ENCODE measurements around the gene ASB16.

The ASB16 gene

GRCh38 chr17:44187131-44187899 is 16.8 kb downstream of the ASB16 start:
- DNase-seq (ENCODE audit: extremely low read depth in 1 of 2, low read depth in 1 of 2) = no peak

DNA sequence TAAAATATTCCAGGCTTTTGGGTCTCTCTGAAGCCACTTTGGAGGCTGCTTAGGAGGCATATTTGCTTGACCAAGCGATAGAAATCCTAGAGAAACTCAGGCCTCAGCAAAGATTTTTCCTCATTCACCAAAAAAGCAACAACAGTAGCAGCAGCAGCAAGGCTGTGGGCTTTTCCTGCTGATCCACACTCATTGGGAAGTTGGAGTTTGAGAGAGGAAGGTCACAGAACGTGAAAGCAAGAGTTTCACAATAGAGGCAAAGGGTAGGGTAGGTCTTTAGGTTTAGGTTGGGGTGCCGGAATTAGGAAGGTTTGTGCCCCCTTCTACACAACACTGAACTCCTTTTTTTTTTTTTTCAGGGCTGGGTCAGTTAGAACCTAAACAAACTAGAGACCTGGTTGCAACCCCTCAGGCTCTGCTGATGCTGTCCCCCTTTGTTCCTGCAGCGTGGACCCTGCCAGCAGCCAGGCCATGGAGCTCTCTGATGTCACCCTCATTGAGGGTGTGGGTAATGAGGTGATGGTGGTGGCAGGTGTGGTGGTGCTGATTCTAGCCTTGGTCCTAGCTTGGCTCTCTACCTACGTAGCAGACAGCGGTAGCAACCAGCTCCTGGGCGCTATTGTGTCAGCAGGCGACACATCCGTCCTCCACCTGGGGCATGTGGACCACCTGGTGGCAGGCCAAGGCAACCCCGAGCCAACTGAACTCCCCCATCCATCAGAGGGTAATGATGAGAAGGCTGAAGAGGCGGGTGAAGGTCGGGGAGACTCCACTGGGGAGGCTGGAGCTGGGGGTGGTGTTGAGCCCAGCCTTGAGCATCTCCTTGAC is 18.3 kb downstream of the ASB16 start:
- DNase-seq (ENCODE audit: extremely low read depth in 1 of 2, low read depth in 1 of 2) = no peak

- DNase-seq (ENCODE audit: extremely low read depth in 1 of 2, low read depth in 1 of 2) = no peak
These were observed 20.0 kb downstream of the ASB16 start for GRCh38 chr17:44190481-44190880.

DNA sequence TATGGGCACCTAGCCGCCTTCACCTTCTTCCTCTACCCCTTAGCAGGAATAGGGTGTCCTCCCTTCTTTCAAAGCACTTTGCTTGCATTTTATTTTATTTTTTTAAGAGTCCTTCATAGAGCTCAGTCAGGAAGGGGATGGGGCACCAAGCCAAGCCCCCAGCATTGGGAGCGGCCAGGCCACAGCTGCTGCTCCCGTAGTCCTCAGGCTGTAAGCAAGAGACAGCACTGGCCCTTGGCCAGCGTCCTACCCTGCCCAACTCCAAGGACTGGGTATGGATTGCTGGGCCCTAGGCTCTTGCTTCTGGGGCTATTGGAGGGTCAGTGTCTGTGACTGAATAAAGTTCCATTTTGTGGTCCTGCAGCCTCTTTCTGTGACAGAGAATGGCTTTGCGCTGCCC is 20.9 kb downstream of the ASB16 start:
- DNase-seq (ENCODE audit: extremely low read depth in 1 of 2, low read depth in 1 of 2) = no peak

DNA sequence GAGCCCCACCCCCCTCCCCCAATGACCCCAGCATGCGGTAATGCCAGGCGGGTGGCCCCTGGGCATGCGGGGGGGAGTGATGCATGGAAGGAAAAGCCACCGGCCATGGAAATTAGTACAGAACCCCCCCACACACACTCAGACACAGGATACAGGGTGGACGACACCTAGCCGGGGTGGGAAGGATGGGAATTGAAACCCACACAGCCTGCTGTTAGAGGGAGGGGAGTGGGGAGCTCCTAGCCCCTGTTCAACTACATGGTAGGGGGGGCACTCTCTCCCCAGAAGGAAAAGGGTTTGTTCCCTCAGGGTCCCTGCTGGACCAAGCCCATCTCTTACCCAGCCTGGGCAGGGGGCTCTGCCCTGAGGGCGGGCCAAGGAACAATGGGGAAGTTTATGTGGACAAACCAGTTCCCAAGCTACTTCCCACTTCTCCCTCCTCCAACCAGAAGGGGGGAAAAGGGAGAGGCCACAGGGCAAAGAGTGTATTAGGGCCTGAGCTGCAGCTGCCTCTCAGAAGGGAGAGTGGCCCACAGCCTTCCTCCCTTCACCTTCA is 21.5 kb downstream of the ASB16 start:
- DNase-seq (ENCODE audit: extremely low read depth in 1 of 2, low read depth in 1 of 2) = no peak

DNA sequence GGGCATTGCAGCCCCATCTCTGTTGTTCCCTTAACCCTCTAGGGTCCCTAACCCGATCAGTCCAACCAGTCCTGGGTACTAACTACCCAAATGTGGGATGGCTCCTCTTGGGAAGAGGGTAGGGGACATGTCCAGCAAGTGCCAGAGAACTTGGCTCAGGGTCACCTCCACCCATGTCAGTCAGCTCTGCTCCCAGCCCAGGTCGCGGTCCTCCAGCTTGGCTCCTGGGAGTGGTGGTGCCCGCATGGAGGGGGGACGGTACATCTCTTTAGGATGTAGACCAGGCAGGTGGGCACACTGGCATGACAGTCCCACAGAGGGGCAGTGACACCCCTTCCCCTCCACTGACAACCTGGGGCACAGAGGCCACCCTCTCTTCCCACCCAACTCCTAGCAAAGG is 22.2 kb downstream of the ASB16 start:
- DNase-seq (ENCODE audit: extremely low read depth in 1 of 2, low read depth in 1 of 2) = no peak

- DNase-seq (ENCODE audit: extremely low read depth in 1 of 2, low read depth in 1 of 2) = no peak
These were observed 23.0 kb downstream of the ASB16 start for GRCh38 chr17:44193326-44194084.

GRCh38 chr17:44197107-44197506 is 26.6 kb downstream of the ASB16 start:
- DNase-seq (ENCODE audit: extremely low read depth in 1 of 2, low read depth in 1 of 2) = no peak

GRCh38 chr17:44197980-44198720 is 27.6 kb downstream of the ASB16 start:
- DNase-seq (ENCODE audit: extremely low read depth in 1 of 2, low read depth in 1 of 2) = peak in 1 of 2 donors; percentile 29

- DNase-seq (ENCODE audit: extremely low read depth in 1 of 2, low read depth in 1 of 2) = peak in 1 of 2 donors; percentile 45
These were observed 28.4 kb downstream of the ASB16 start for GRCh38 chr17:44198721-44199552.

- DNase-seq (ENCODE audit: extremely low read depth in 1 of 2, low read depth in 1 of 2) = peak; percentile 99 to 100
These were observed 29.3 kb downstream of the ASB16 start, which contains the start of gene ATXN7L3 for GRCh38 chr17:44199553-44200477. Gene ATXN7L3 (minus strand): TSS chr17:44199884. CDS start chr17:44198070, 1,814 bp downstream.

DNA sequence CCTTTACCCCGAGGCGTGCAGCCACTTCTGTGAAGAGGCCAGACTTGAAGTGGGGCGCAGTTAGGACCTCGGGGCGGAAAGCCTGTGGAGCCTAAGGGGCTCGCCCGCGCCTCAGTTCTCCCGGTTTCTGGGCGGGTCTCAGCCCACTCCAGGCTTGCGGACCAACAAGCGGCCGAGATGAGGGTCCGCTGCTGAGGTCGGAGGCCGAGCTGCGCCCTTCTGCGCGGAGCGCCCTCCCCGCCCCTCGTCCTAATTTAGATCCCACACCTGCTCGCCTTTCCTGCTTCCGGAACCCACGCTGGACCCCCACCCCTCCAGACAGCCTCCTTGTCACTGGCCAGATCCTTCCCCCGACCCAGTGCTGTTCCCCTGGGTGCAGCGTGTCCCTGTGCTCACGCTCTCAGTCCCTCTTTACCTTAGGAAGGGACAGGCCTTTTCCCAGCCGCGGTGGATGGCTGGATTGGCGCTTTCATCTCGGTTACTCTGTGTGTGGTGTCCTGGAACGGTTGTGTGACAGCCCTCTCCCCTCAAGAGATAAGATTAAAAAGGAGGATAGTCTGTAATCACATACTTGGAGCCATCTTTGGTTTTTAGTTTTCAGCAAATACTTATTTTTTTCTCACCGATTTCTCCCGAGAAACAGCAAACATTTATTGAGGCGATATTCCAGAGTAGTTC is 30.1 kb downstream of the ASB16 start:
- DNase-seq (ENCODE audit: extremely low read depth in 1 of 2, low read depth in 1 of 2) = no peak

DNA sequence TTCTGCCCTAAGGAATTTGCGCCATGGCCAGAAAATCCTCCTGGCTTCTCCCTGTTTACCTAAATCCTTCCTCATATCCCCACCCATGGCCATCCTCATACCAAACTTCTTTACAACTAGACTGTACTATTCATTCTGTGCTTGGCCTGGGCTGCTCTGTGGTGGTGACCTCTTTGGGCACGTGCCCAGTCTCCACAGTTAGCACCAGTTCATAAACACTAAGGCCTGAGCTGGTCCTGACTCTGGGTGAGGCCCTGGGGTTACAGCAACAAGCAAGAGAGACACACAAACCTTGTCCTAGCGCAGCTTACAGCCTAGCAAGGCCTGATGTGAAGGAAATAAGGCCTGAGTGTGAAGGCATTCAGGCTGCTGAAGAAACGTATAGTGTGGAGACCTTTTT is 32.3 kb downstream of the ASB16 start:
- no peak for DNase-seq (ENCODE audit: extremely low read depth in 1 of 2, low read depth in 1 of 2)

DNA sequence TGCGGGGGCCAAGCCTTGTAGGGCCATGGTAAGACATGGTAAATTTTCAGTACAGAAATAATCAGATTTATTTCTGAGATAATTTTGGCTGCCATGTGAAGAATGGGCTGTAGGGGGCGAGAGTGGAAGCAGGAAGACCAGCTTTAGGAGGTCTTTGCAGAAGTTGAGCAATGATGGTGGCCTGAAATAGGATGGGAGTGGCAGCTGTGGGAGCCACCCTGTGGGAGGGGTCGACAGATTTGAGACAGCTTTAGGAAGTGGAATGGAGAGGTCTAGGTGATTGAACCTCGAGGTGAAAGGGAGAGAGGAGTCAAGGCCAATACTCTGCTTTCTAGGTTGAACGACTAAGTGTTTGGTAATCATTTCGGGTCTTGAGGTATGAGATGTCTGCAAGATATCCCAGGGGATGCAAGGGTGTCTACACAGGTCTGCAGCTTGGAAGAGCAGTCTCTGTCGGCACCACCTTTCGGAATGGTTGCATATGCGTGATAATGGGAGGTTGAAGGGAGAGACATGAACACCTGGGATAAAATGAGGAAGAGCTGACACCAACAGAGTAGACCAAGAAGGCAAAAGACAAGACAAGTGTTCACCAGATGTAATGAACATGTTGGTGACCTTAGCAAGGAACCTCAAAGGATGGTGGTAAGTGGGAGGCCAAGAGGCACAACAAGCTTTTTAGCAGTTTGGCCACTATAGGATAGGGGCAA is 33.4 kb downstream of the ASB16 start:
- no peak for DNase-seq (ENCODE audit: extremely low read depth in 1 of 2, low read depth in 1 of 2)

GRCh38 chr17:44204441-44204882 is 34.0 kb downstream of the ASB16 start:
- DNase-seq (ENCODE audit: extremely low read depth in 1 of 2, low read depth in 1 of 2) = no peak

DNA sequence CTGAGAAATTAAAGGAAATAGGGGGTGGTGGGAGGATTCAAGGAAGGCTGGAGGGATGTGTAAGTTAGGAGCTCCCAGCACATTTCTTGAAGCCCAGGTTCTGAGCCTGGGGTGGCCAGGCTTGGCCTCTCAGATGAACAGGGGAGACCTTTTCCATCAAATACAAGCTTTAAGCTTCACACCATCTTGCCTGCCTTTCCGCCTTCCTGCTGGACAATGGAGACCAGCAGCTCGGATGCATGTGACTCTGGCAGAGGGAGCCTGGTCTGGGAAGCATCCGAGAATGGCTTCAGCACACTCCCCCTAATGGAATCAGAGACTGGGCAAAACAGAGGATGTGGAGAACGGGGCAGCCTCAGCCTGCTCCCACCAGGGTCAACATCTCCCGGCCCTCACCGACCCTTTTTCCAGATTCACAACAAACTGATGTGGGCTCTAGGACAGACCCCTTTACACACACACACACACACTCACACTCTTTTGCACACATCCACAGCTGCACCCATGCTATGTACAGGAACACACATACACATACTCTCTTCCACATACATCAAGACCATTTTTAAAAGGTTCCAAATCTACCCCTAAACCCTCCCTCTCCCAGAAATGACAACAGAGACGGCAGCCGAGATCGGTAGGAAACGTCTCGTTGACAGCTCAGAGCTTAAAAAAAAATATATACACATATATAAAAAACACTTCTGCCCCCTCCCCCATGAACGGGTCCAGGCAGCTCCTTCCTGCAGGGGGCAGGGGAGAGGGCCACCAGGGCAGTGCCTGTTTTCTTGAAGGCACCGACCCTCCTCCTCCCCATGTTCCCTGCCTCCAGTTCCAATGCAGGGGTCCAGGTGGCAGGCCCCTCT is 35.7 kb downstream of the ASB16 start:
- DNase-seq (ENCODE audit: extremely low read depth in 1 of 2, low read depth in 1 of 2) = no peak

Measured in activated CD8-positive, alpha-beta memory T cell treated with anti-CD3 and anti-CD28 coated beads for 1 hour (primary cell).